KMS-11 (cell line): Measurements from ENCODE around the gene MTMR10.

Experiments
- H2AFZ ChIP-seq: fragments of 200-600 bp; sonication (generic); 2 replicates; pipeline ENCODE4 v1.6.1; 2016; ENCODE audit warnings: antibody characterized with exemption, mixed run types, low read depth
- H3K27ac ChIP-seq: fragments of 200-600 bp; sonication (generic); 2 replicates; pipeline ENCODE4 v1.6.1; 2016; ENCODE audit warnings: mild to moderate bottlenecking, mixed run types
- H3K27me3 ChIP-seq: fragments of 200-600 bp; sonication (generic); 2 replicates; pipeline ENCODE4 v1.6.1; 2017; ENCODE audit warnings: mild to moderate bottlenecking, low read depth, mixed run types, moderate library complexity; ENCODE audit not compliant: insufficient read depth
- H3K36me3 ChIP-seq: fragments of 200-600 bp; sonication (generic); 2 replicates; pipeline ENCODE4 v1.6.1; 2017; ENCODE audit warnings: mild to moderate bottlenecking, mixed run types; ENCODE audit not compliant: insufficient read depth
- H3K4me1 ChIP-seq: fragments of 200-600 bp; sonication (generic); 2 replicates; pipeline ENCODE4 v1.6.1; 2016; ENCODE audit warnings: mild to moderate bottlenecking, low read depth, mixed run types; ENCODE audit not compliant: poor library complexity, severe bottlenecking
- H3K4me2 ChIP-seq: fragments of 200-600 bp; sonication (generic); 2 replicates; pipeline ENCODE4 v1.7.0; 2016; ENCODE audit warnings: mild to moderate bottlenecking, mixed run types
- H3K4me3 ChIP-seq: fragments of 200-600 bp; sonication (generic); IDR thresholded peaks from 2 replicates; pipeline ENCODE4 v1.6.1; 2017; ENCODE audit warnings: low read depth, low read length, mixed read lengths; ENCODE audit not compliant: insufficient read depth
- H3K79me2 ChIP-seq: fragments of 200-600 bp; sonication (generic); 2 replicates; pipeline ENCODE4 v1.6.1; 2016; ENCODE audit warnings: low read depth, mixed run types; ENCODE audit not compliant: insufficient read depth
- H3K9ac ChIP-seq: fragments of 200-600 bp; sonication (generic); 2 replicates; pipeline ENCODE4 v1.6.1; 2016; ENCODE audit warnings: mild to moderate bottlenecking, mixed run types
- H4K20me1 ChIP-seq: fragments of 200-600 bp; sonication (generic); 2 replicates; pipeline ENCODE4 v1.6.1; 2016; ENCODE audit warnings: mild to moderate bottlenecking, mixed run types; ENCODE audit not compliant: insufficient read depth
- TF ChIP-seq, protein P1 (sequence below): fragments of 200-600 bp; sonication (generic); conservative IDR thresholded peaks from 2 replicates; pipeline ENCODE4 v1.6.1; 2017; ENCODE audit warnings: low read depth, mild to moderate bottlenecking, antibody characterized with exemption, low read length, moderate library complexity, mixed read lengths

The MTMR10 gene

GRCh38 chr15:31036783-31037182 is 45.4 kb upstream of the MTMR10 start:
- H3K27ac ChIP-seq: no peak overlapping the region
- H3K4me3 ChIP-seq: no peak overlapping the region
- H3K4me2 ChIP-seq: no peak overlapping the region
- no peaks in the 10 kb centered on the region for H3K36me3 ChIP-seq
- no peak overlapping the region for H2AFZ ChIP-seq
- H3K79me2 ChIP-seq: no peaks in the 10 kb centered on the region
- no peaks in the 10 kb centered on the region for H4K20me1 ChIP-seq
- TF ChIP-seq, protein P1, sequence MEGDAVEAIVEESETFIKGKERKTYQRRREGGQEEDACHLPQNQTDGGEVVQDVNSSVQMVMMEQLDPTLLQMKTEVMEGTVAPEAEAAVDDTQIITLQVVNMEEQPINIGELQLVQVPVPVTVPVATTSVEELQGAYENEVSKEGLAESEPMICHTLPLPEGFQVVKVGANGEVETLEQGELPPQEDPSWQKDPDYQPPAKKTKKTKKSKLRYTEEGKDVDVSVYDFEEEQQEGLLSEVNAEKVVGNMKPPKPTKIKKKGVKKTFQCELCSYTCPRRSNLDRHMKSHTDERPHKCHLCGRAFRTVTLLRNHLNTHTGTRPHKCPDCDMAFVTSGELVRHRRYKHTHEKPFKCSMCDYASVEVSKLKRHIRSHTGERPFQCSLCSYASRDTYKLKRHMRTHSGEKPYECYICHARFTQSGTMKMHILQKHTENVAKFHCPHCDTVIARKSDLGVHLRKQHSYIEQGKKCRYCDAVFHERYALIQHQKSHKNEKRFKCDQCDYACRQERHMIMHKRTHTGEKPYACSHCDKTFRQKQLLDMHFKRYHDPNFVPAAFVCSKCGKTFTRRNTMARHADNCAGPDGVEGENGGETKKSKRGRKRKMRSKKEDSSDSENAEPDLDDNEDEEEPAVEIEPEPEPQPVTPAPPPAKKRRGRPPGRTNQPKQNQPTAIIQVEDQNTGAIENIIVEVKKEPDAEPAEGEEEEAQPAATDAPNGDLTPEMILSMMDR: no peak
- peaks cover 5% of the 10 kb centered on the region for H3K4me1 ChIP-seq
- H3K27me3 ChIP-seq: no peaks in the 10 kb centered on the region
- H3K9ac ChIP-seq: no peak overlapping the region

GRCh38 chr15:31035610-31036009 is 44.2 kb upstream of the MTMR10 start:
- TF ChIP-seq, protein P1: no peak
- no peak overlapping the region for H3K9ac ChIP-seq
- no peaks in the 10 kb centered on the region for H3K79me2 ChIP-seq
- no peaks in the 10 kb centered on the region for H4K20me1 ChIP-seq
- H3K27ac ChIP-seq: no peak overlapping the region
- no peak overlapping the region for H3K4me2 ChIP-seq
- no peaks in the 10 kb centered on the region for H3K27me3 ChIP-seq
- no peak overlapping the region for H3K4me3 ChIP-seq
- no peaks in the 10 kb centered on the region for H3K36me3 ChIP-seq
- H3K4me1 ChIP-seq: peaks cover 14% of the 10 kb centered on the region
- no peak overlapping the region for H2AFZ ChIP-seq

- no peaks in the 10 kb centered on the region for H3K36me3 ChIP-seq
- H3K4me1 ChIP-seq: peaks cover 14% of the 10 kb centered on the region
- H3K27ac ChIP-seq: no peak overlapping the region
- no peaks in the 10 kb centered on the region for H4K20me1 ChIP-seq
- no peaks in the 10 kb centered on the region for H3K27me3 ChIP-seq
- no peak overlapping the region for H2AFZ ChIP-seq
- no peak overlapping the region for H3K4me3 ChIP-seq
- H3K79me2 ChIP-seq: no peaks in the 10 kb centered on the region
- TF ChIP-seq, protein P1: no peak
- no peak overlapping the region for H3K4me2 ChIP-seq
- H3K9ac ChIP-seq: no peak overlapping the region
These were observed 42.7 kb upstream of the MTMR10 start for GRCh38 chr15:31034152-31034551.

- TF ChIP-seq, protein P1: no peak
- no peak overlapping the region for H3K27ac ChIP-seq
These were observed 41.5 kb upstream of the MTMR10 start for GRCh38 chr15:31032961-31033371.

More at GRCh38 chr15:31032961-31033371, 41.5 kb upstream of the MTMR10 start:
- Histone ChIP-seq H3K79me2 (no peaks in the 10 kb centered on the region), H2AFZ (no peak overlapping the region), H3K36me3 (no peaks in the 10 kb centered on the region), H3K9ac (no peak overlapping the region), H3K4me1 (peaks cover 14% of the 10 kb centered on the region), H4K20me1 (no peaks in the 10 kb centered on the region), H3K27me3 (no peaks in the 10 kb centered on the region), H3K4me3 (no peak overlapping the region), H3K4me2 (no peak overlapping the region)
